Jurkat, Clone E6-1 (cell line): ENCODE results near the gene RPL18.

ENCODE experiments used
- DNase-seq: peaks from one replicate; pipeline ENCODE4 v3.0.0-alpha.2; 2011; ENCODE audit warnings: low read depth, low spot score
- H3K4me3 ChIP-seq: 2 replicates; pipeline ENCODE4 v1.5.1; 2011; ENCODE audit warnings: mild to moderate bottlenecking, low read length, control low read depth, moderate library complexity

RPL18 gene

GRCh38 chr19:48618278-48618915, 581 bp downstream of the RPL18 start:
- no peak for DNase-seq
- peak overlapping the region; percentile 100 for H3K4me3 ChIP-seq

DNA sequence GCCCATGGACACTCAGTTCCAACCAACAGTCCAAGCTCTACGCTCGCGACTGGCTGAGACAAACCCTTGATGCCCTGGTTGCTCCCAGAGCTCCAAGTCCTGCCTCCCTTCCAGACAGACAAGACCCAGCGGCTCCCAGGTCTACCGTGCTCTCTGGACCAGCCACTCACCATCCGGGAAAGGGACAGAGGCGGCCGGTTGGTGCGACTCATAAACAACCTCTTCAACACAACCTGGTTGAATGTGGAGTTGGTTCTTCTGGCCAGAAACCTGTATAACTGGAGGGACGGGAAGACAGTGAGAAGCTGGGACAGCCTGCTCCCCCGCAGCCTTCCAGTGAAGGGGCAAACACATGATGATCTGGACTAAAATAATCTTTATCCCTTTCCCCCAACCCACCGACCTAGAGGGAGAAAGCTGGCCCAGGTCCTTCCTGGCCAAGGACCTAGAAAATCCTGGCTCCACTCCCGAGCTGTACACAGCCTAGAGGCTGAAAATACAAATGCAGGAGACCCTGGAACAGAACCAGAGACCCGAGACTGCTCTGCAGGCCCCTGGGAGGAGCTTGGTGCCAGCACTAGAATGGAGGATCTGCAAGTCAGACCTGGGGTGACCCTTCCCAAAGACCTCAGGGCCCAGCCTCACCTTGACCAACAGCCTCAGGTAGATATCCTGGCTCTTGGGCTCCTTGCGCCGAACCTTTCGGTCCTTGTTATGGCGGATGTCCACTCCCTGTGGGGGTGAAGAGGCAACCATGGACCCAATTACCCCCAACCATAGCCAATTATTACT, 1.6 kb downstream of the RPL18 start:
- DNase-seq = no peak
- peak overlapping the region; percentile 100 for H3K4me3 ChIP-seq

GRCh38 chr19:48616491-48617056, 2.4 kb downstream of the RPL18 start:
- H3K4me3 ChIP-seq = no peak overlapping the region

GRCh38 chr19:48616041-48616436, 2.9 kb downstream of the RPL18 start:
- no peak overlapping the region for H3K4me3 ChIP-seq
- no peak for DNase-seq

More at GRCh38 chr19:48616491-48617056, 2.4 kb downstream of the RPL18 start:
- DNase-seq = no peak

DNA sequence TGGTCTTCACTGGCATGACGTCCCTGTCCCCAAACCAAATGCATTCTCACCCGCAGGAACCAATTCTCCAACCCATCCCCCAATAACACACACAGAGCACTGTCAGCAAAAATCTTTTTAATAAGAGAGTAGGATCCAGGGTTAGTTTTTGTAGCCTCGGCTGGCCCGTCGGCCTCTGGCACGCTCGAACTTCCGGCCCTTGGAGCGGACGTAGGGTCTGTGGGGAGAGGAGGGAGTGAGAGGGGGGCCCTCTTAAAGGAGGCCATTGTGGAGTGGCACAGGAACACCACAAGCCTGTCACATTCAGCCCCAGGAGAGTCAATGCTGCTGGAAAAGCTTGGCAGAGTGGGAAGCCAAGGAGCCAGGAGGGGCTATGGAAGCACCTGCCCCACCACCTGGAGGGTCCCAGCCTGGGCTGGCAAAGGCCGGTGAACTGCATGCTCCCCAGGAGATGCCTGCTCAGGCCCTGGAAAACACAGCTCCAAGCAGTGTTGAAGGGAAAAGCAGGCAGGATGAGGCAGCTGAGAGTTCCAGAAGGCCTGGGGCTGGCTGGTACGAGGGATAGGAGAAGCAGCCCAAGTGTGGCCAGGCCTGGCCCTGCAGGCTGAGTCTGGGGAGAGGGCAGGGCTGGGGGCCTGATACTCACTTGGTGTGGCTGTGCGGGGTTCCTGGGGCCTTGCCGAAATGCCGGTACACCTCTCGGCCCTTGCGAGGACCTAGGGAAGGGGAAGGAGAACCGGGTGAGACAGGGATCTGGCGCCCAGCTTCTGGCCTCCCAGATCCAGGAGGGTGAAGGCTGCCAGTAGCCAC, 3.5 kb downstream of the RPL18 start:
- DNase-seq = no peak
- H3K4me3 ChIP-seq = no peak overlapping the region

DNA sequence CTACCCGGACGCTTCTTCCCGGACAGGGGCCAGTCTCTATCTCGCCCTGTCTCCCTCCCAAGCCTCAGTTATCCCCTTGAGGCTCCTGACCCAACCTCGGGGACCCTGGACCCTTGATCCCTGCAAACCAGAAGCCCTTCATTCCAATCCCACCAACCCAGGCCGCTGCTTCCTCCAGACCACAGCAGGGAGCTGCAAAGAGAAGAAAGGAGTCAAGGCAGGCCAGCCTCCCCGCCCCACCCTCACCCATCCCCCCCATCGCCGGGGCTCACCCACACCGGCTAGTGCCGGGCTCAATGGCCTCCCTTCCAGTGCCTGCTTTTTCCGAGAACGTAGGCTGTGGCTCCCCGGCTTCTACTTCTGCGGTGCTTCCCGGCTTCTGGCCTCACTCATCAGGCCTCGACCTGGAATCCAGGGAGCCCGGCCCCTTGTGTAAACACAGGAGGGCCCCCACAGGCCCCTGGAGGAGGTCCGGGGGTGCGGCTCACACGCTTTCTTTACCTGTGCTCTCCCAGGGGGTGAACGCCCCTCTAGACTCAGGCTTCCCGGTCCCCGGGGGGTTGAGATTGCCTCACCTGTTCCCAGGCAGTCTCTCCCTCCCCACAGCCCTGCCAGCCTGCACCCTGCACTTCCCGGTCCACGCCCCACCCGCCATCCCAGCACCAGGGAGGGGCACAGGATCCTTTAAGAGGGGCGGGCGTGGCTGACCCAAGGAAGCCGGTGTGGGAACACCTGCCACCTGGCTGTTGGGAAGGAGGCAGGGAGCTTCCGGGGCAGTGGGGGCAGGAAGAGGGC, 4.3 kb downstream of the RPL18 start, which contains the start of gene FAM83E:
TSS of gene FAM83E (minus strand) at position 641 of the 795 bp plus-strand sequence. CDS start 1,704 bp downstream, outside the sequence.
- no peak within 1 kb of the TSS for H3K4me3 ChIP-seq
- DNase-seq = no peak

DNA sequence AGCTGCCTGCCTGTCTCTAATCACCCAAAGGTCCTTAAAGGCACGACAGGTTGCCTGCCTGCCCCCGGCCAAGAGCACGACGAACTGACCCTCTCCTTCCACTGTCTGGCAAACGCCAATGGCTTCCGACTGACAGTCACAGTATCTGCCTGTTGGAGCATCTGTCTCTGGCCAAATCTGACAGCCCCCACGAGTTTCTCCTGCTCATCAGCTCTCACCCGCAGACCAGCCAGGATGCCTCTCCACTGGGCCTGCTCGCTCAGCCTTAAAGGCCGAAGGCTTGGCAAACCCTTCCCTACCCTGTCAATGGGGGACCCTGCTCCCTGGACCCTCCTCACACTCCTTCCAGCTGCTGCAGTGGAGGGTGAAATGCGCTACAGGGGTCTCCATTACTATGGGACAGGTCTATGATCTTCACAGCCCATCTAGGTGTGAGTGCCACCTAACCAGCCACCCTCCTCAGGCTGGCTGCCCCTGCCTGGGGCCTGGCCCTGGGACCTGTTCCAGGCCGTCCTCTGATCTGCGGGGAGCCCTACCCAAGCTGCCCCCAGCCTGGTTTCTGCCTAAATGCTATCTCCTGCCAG, 5.0 kb downstream of the RPL18 start:
- DNase-seq = no peak
- no peak overlapping the region for H3K4me3 ChIP-seq

DNA sequence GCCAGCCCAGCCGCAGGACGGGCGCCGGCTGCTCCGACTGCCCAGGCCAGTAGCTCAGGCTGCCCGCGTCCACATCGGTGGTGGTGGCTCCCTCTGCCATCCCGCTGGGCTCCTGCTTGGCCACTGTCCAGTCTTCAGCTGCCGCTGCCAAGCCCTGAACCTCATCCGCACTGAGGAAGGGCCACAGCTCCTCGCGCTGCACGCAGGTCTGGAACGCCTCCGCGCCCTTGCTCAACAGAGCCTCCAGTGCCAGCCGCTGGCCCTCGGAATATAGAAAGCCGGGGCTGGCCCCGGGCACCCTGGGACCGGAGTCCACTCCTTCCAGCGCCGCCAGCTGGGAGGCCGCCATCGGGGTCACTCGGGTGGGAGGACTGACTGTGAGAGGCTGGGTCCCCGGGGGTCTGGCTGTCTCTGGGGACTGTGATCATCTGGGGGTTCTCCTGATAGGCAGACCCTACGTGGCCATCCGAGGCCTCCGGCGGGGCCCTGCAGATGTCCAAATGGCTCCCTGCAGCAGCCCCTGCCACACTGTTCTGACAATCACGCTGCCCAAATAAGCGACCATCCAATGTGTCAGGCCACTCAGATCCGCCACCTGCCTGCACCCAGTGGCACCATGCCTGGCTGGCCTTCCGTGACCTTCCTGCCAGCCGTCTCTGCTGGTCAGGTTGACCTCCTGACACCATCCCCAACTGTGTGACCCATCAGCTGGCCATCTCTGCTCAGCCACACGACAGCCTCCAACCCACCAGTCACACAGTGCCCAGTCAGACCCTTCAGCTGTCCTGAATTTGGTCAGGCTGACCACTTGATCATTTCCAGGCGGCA, 5.7 kb downstream of the RPL18 start:
- no peak for DNase-seq
- no peak overlapping the region for H3K4me3 ChIP-seq

DNA sequence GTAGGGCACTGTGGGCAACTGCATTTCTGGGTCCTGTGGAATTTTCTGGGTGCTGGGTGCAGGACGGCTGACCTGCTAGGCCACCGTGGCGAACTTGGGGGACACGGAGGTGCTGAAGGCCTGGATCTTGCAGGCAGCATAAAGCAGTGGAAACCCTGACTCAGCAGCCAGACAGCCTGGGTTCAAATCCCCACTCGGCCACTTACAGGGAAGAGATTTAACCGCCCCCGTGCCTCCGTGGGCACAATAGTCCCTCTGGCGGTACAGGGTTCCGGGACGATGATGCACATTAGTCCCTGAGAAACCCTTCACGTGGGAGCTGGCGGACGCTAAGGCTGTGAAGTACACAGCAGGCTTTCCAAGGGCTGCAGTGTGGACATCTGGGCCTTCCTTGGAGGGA, 7.1 kb downstream of the RPL18 start:
- H3K4me3 ChIP-seq = no peak overlapping the region
- no peak for DNase-seq

DNA sequence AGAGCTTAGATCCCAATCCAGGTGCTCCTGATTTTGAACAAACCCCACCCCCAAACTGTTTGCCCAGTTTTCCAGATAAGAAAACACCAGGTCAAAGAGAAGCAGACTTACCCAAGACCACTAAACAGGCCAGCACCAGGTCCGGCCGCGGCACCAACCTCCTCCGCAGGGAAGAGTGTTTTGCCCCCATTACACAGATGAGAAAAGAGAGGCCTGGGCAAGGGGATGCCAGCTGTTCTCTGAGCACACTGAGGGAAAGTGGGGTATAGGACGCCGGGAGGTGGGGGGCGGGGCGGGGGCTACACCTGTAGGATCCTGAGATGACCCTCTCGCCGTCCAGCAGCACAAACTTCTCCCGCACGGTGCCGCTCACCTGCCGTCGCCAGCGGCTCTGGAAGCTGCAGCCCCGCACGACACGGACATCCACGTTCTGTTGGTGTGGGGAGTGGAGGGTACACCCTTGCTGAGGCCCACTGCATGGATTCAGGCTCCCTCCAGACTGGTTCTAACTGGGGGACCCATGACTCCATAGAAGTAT, 9.3 kb downstream of the RPL18 start:
- no peak for DNase-seq
- H3K4me3 ChIP-seq = no peak overlapping the region

- DNase-seq = peak; percentile 57
- peak overlapping the region; percentile 5; the same call in 1 of the 2 replicates for H3K4me3 ChIP-seq
Measured at GRCh38 chr19:48608798-48609263, 10.1 kb downstream of the RPL18 start.

- DNase-seq = no peak
- no peak overlapping the region for H3K4me3 ChIP-seq
Measured at GRCh38 chr19:48607359-48607755, 11.6 kb downstream of the RPL18 start.

DNA sequence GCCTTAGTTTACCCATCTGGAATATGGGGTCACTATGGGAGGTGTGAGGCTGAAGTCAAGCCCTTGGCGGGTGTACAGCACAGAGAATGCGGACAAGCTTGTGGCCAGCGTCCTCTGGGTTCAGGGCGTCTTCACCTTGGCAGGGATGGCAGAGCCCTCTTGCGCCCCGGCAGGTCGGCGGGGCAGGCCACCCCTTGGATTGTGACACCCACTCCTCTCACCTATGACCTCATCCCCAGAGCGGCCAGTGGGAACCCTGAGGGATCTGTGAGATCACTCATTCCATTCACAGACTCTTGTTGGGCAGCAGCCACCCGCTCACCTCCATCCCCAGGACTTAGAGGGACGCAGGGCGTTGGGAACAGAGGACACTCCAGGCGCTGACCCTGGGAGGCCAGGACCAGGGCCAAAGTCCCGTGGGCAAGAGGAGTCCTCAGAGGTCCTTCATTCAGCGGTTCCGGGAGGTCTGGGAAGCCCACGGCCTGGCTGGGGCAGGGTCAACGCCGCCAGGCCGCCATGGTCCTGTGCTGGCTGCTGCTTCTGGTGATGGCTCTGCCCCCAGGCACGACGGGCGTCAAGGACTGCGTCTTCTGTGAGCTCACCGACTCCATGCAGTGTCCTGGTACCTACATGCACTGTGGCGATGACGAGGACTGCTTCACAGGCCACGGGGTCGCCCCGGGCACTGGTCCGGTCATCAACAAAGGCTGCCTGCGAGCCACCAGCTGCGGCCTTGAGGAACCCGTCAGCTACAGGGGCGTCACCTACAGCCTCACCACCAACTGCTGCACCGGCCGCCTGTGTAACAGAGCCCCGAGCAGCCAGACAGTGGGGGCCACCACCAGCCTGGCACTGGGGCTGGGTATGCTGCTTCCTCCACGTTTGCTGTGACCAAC, 12.3 kb downstream of the RPL18 start, which contains the start of gene SPACA4:
TSS of gene SPACA4 (plus strand) at position 280 of the 896 bp plus-strand sequence. CDS start at position 517, 237 bp downstream.
- DNase-seq = no peak
- no peak within 1 kb of the TSS for H3K4me3 ChIP-seq

- no peak overlapping the region for H3K4me3 ChIP-seq
- no peak for DNase-seq
Measured at GRCh38 chr19:48603850-48604249, 15.1 kb downstream of the RPL18 start.

- no peak for DNase-seq
- H3K4me3 ChIP-seq = no peak overlapping the region
Measured at GRCh38 chr19:48603449-48603848, 15.5 kb downstream of the RPL18 start.

DNA sequence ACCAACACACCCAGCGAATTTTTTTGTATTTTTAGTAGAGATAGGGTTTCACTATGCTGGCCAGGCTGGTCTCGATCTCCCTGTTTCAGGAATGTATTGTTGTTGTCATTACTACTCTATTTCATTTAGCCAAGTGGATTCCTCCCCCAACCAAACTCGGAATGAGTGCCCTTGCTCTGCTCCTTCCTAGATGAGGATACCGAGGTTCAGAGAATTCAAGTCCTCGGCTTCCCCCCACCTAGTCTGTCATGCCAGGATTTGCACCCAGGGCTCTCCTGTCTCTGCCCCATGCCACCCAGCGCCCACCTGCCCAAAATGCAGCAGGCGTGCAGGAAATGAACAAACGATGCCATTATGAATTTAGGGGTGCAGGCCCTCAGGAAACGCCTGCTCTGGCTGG, 16.0 kb downstream of the RPL18 start:
- DNase-seq = no peak

More for the DNA sequence above, 16.0 kb downstream of the RPL18 start:
- no peak overlapping the region for H3K4me3 ChIP-seq
